CD8-positive, alpha-beta memory T cell (primary cell): ENCODE data around the gene SKOR2. TPM values are rescaled to one million over a fixed set of nuclear protein-coding genes. Genes with fewer than 3 reads are reported as not detected.

Experiments used
- CTCF ChIA-PET: fragments of 350-600 bp; sonication (Branson Sonifier 250); formaldehyde crosslinking; loops from one replicate; lab custom pipeline; 2021; ENCODE audit warnings: antibody characterized with exemption; lab: Charles Lee
- POLR2A ChIA-PET: fragments of 350-600 bp; sonication (Branson Sonifier 250); formaldehyde crosslinking; loops from one replicate; lab custom pipeline; 2021; ENCODE audit warnings: antibody characterized with exemption; lab: Charles Lee
- DNase-seq, 5 donors: peaks; one replicate each; pipeline versions ENCODE4 v3.0.0 to v3.0.0-alpha.2; 2020 to 2022; ENCODE audit warnings: mixed read lengths in 1 of 5
- H3K27ac ChIP-seq: one replicate; pipeline ENCODE4 v1.7.0; 2013; ENCODE audit warnings: low read depth, mild to moderate bottlenecking, low read length, moderate library complexity
- H3K27me3 ChIP-seq: 2 replicates; pipeline ENCODE4 v1.7.0; 2013; ENCODE audit warnings: low read length, mild to moderate bottlenecking; ENCODE audit not compliant: insufficient read depth, poor library complexity, severe bottlenecking
- H3K36me3 ChIP-seq: 2 replicates; pipeline ENCODE4 v1.7.0; 2013; ENCODE audit warnings: mild to moderate bottlenecking, low read length, moderate library complexity; ENCODE audit not compliant: insufficient read depth
- H3K4me1 ChIP-seq: 2 replicates; pipeline ENCODE4 v1.7.0; 2013; ENCODE audit warnings: mild to moderate bottlenecking, low read length, moderate library complexity; ENCODE audit not compliant: insufficient read depth
- H3K4me3 ChIP-seq: 2 replicates; pipeline ENCODE4 v1.7.0; 2013; ENCODE audit warnings: mild to moderate bottlenecking, low read length
- H3K9me3 ChIP-seq: 2 replicates; pipeline ENCODE4 v1.7.0; 2013; ENCODE audit warnings: mild to moderate bottlenecking, low read length
- H3K27ac Mint-ChIP-seq, 8 donors: one replicate each; pipeline ENCODE4 v1.8.0; 2020 to 2021; ENCODE audit warnings: mixed read lengths in 8 of 8, mild to moderate bottlenecking in 6 of 8, inconsistent platforms in 3 of 8, moderate library complexity in 3 of 8
- H3K27me3 Mint-ChIP-seq, 2 donors: one replicate each; pipeline ENCODE4 v1.8.0; 2020 to 2021; ENCODE audit warnings: mixed read lengths in 2 of 2, mild to moderate bottlenecking in 1 of 2, moderate library complexity in 1 of 2
- H3K36me3 Mint-ChIP-seq, 3 donors: one replicate each; pipeline ENCODE4 v1.8.0; 2020 to 2021; ENCODE audit warnings: mixed read lengths in 3 of 3, inconsistent platforms in 1 of 3, mild to moderate bottlenecking in 1 of 3
- H3K4me1 Mint-ChIP-seq, 3 donors: one replicate each; pipeline ENCODE4 v1.8.0; 2020 to 2021; ENCODE audit warnings: mixed read lengths in 3 of 3, inconsistent platforms in 1 of 3, mild to moderate bottlenecking in 1 of 3
- H3K4me3 Mint-ChIP-seq, 7 donors: one replicate each; pipeline ENCODE4 v1.8.0; 2020 to 2021; ENCODE audit warnings: mixed read lengths in 7 of 7, mild to moderate bottlenecking in 6 of 7, moderate library complexity in 4 of 7, inconsistent platforms in 2 of 7
- H3K9me3 Mint-ChIP-seq, 5 donors: one replicate each; pipeline ENCODE4 v1.8.0; 2020 to 2022; ENCODE audit warnings: mixed read lengths in 5 of 5, mild to moderate bottlenecking in 3 of 5, moderate library complexity in 2 of 5, inconsistent platforms in 1 of 5
- polyA plus RNA-seq: library from polyadenylated mRNA; unstranded; fragments of 300-500 nt; fragmentation: Illumina TruSeq; gene quantifications from one replicate; pipeline ENCODE4 v1.2.3, GENCODE V29; 2021
- total RNA-seq, 2 experiments: library from RNA; stranded (reverse); gene quantifications; one replicate each; pipeline ENCODE4 v1.2.3, GENCODE V29; 2021

The SKOR2 gene
- total and polyA plus RNA-seq, 3 experiments from 2014 or later, result not detected

DNA sequence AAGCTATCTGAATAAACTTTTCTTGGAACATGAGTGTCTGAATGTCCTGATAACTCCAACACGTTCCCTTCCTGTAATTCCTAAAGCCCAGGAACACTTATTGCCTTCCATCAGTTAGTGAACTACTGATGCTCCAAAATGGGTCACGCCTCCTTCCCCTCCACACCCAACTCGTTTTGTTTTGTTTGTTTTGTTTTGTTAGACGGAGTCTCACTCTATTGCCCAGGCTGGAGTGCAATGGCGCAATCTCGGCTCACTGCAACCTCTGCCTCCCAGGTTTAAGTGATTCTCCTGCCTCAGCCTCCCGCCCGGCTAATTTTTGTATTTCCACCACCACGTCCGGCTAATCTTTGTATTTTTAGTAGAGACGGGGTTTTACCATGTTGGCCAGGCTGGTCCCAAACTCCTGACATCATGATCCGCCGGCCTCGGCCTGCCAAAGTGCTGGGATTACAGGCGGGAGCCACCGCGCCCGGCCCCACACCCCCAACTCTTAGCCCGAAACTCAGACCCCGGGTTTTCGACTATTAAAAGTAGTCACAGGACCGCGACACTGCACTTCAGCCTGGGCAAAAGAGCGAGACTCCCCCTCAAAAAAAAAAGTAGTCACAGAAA lies 76.1 kb downstream of the SKOR2 start:
- Mint-ChIP-seq H3K27ac (peak overlapping the region in 3 of 8 donors; percentile 80 to 95 (median 88)), H3K4me3 (no peak overlapping the region), H3K27me3 (peaks cover 7% of the 10 kb centered on the region in 2 donors), H3K9me3 (no peaks in the 10 kb centered on the region), H3K36me3 (peaks cover 0 to 9% (median 0%) of the 10 kb centered on the region in 3 donors), H3K4me1 (peaks cover 0 to 11% (median 2%) of the 10 kb centered on the region in 3 donors)
- Histone ChIP-seq H3K4me1 (peaks cover 25% of the 10 kb centered on the region), H3K9me3 (no peaks in the 10 kb centered on the region), H3K27ac (peak overlapping the region; percentile 62), H3K4me3 (peak overlapping the region; percentile 79), H3K36me3 (no peaks in the 10 kb centered on the region), H3K27me3 (no peaks in the 10 kb centered on the region)
- CTCF ChIA-PET, result no interaction called here
- POLR2A ChIA-PET, result interaction anchor here (0.8 kb wide), 1 partner anchor 25 kb away, joined by 3 read pairs; the partner anchor contains the start of gene HDHD2
- no peak for DNase-seq

DNA sequence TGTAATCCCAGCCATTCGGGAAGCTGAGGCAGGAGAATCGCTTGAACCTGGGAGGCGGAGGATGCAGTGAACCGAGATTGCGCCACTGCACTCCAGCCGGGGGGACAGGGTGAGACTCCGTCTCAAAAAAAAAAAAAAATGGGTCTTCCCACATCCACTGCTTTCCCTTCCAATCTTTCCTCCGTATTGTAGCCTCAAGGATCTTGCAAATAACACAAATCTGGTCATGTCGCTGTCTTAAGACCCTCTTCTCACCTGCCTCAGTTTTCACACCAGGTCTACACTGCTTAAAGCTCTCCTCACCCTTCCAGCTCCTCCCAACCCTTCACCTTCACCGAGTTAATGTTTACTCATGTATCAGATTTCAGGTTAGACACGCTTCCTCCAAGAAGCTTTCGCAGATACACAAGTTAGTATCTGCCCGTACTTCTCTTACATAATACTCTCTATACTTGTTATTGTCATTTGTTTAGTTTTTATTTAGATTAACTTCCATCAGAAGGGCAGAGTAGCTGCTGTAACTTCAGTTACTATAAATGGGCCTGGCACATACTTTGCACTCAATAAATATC lies 76.8 kb downstream of the SKOR2 start:
- DNase-seq, result no peak
- H3K4me3 ChIP-seq, result peak overlapping the region; percentile 79
- ChIA-PET POLR2A (interaction anchor here (0.8 kb wide), 1 partner anchor 24 kb away, joined by 3 read pairs; the partner anchor contains the start of gene HDHD2), CTCF (no interaction called here)
- H3K36me3 Mint-ChIP-seq, result peaks cover 0 to 9% (median 0%) of the 10 kb centered on the region in 3 donors
- H3K4me1 Mint-ChIP-seq, result peaks cover 0 to 18% (median 7%) of the 10 kb centered on the region in 3 donors
- no peaks in the 10 kb centered on the region for H3K27me3 ChIP-seq
- no peak overlapping the region for H3K27ac ChIP-seq
- peaks cover 25% of the 10 kb centered on the region for H3K4me1 ChIP-seq
- no peaks in the 10 kb centered on the region for H3K36me3 ChIP-seq
- H3K9me3 Mint-ChIP-seq, result no peaks in the 10 kb centered on the region
- H3K9me3 ChIP-seq, result no peaks in the 10 kb centered on the region
- H3K27ac Mint-ChIP-seq, result no peak overlapping the region
- H3K4me3 Mint-ChIP-seq, result no peak overlapping the region
- H3K27me3 Mint-ChIP-seq, result peaks cover 2 to 7% of the 10 kb centered on the region in 2 donors

DNA sequence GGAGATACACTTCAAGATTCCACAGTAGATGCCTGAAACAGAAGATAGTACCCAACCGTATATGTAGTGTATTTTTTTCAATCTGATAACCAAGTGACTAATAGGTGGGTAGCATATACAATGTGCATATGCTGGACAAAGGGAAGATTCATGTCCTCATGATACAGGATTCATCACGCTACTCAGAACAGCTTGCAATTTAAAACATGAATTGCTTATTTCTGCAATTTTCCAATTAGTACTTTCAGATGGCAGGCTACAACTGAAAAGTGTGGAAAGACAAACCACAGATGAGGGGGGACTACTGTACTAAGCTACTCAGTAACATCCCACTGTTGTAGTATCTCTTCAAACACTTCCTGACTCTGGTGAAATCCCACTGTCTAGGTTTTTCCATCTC lies 79.0 kb downstream of the SKOR2 start:
- Mint-ChIP-seq H3K36me3 (peaks cover 0 to 9% (median 0%) of the 10 kb centered on the region in 3 donors), H3K27ac (no peak overlapping the region), H3K9me3 (no peaks in the 10 kb centered on the region), H3K27me3 (no peaks in the 10 kb centered on the region), H3K4me3 (no peak overlapping the region), H3K4me1 (peaks cover 12 to 31% (median 17%) of the 10 kb centered on the region in 3 donors)
- Histone ChIP-seq H3K36me3 (no peaks in the 10 kb centered on the region), H3K27me3 (no peaks in the 10 kb centered on the region), H3K4me1 (peaks cover 25% of the 10 kb centered on the region), H3K4me3 (no peak overlapping the region), H3K9me3 (no peaks in the 10 kb centered on the region), H3K27ac (no peak overlapping the region)
- CTCF ChIA-PET, result interaction anchor here (0.9 kb wide), 1 partner anchor 22 kb away, joined by 3 read pairs; the partner anchor contains the start of gene HDHD2
- POLR2A ChIA-PET, result no interaction called here
- no peak for DNase-seq

DNA sequence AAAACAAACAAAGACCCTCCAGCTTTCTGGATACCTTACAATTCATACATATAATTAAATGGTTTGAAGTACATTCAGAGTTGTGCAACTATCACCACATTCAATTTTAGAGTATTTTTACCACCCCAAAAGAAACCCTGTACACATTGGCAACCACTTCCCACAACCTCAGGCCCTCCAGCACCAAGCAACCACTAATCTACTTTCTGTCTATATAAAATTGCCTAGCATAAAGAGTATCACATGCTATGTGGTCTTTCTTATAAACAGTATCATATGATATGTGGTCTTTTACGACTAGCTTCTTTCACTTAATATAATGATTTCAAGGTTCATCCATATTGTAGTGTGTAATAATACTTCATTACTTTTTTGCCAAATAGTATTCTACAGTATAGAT lies 82.5 kb downstream of the SKOR2 start:
- Histone ChIP-seq H3K4me3 (no peak overlapping the region), H3K4me1 (peaks cover 10% of the 10 kb centered on the region), H3K27ac (no peak overlapping the region), H3K27me3 (no peaks in the 10 kb centered on the region), H3K9me3 (no peaks in the 10 kb centered on the region), H3K36me3 (no peaks in the 10 kb centered on the region)
- no peaks in the 10 kb centered on the region for H3K27me3 Mint-ChIP-seq
- peaks cover 0 to 12% (median 5%) of the 10 kb centered on the region in 3 donors for H3K36me3 Mint-ChIP-seq
- H3K27ac Mint-ChIP-seq, result peak overlapping the region in 2 of 8 donors; percentile 56 to 75
- H3K4me1 Mint-ChIP-seq, result peaks cover 31 to 49% (median 35%) of the 10 kb centered on the region in 3 donors
- ChIA-PET POLR2A (no interaction called here), CTCF (no interaction called here)
- no peaks in the 10 kb centered on the region for H3K9me3 Mint-ChIP-seq
- no peak for DNase-seq
- peak overlapping the region in 2 of 7 donors; percentile 32 to 38 for H3K4me3 Mint-ChIP-seq

DNA sequence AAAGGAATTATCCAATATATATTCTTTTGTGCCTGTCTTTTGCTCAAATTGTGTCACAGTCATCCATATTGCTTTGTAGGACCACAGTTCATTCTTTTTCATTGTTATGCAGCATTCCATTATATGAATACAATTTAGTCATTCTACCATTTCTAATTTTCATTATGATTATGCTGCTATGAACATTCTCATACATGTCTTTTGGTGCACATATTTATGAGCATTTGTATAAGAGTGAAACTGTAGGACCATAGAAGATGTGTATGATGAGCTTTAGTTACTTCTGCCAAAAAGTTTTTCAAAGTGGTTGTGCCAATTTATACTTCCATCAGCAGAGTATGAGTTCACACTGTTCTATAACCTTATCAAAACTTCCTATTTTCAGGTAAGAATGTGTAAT lies 83.0 kb downstream of the SKOR2 start:
- no peak for DNase-seq

DNA sequence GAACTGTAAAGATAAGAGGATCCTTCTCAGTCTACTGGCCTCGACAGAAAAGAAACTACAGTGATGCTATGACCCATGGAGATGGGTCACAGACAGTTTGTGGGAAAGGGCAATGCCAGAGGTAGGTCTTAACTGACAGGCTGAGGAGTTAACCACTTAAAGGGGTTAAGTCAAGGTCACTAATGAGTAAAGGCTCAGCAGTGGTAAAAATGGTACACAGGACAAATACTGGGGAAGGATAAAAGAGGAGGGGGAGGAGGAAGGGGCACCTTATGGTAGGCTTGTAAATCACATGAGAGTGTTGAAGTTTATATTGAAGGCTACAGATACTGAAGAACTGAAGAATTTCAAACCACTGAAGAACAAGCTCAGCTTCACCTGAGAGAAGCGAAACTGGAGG lies 85.2 kb downstream of the SKOR2 start:
- no peaks in the 10 kb centered on the region for H3K27me3 Mint-ChIP-seq
- Histone ChIP-seq H3K36me3 (no peaks in the 10 kb centered on the region), H3K27me3 (no peaks in the 10 kb centered on the region), H3K27ac (no peak overlapping the region), H3K9me3 (no peaks in the 10 kb centered on the region), H3K4me3 (no peak overlapping the region), H3K4me1 (no peaks in the 10 kb centered on the region)
- no peaks in the 10 kb centered on the region for H3K9me3 Mint-ChIP-seq
- peaks cover 44 to 63% (median 53%) of the 10 kb centered on the region in 3 donors for H3K4me1 Mint-ChIP-seq
- no peak overlapping the region for H3K4me3 Mint-ChIP-seq
- DNase-seq, result no peak
- CTCF ChIA-PET, result no interaction called here
- peaks cover 0 to 12% (median 5%) of the 10 kb centered on the region in 3 donors for H3K36me3 Mint-ChIP-seq
- peak overlapping the region in 3 of 8 donors; percentile 1 to 56 (median 32) for H3K27ac Mint-ChIP-seq
- POLR2A ChIA-PET, result interaction anchor here (0.8 kb wide), 1 partner anchor 54 kb away, joined by 4 read pairs; no protein-coding TSS in a partner anchor

More for the DNA sequence above, 83.0 kb downstream of the SKOR2 start:
- peak overlapping the region in 2 of 8 donors; percentile 56 to 75 for H3K27ac Mint-ChIP-seq
- Histone ChIP-seq H3K9me3 (no peaks in the 10 kb centered on the region), H3K4me3 (no peak overlapping the region), H3K27me3 (no peaks in the 10 kb centered on the region), H3K27ac (no peak overlapping the region), H3K4me1 (peaks cover 6% of the 10 kb centered on the region), H3K36me3 (no peaks in the 10 kb centered on the region)
- ChIA-PET CTCF (no interaction called here), POLR2A (interaction anchor here (0.6 kb wide), 1 partner anchor 21 kb away, joined by 4 read pairs; no protein-coding TSS in a partner anchor)
- no peaks in the 10 kb centered on the region for H3K9me3 Mint-ChIP-seq
- peak overlapping the region in 1 of 7 donors; percentile 38 for H3K4me3 Mint-ChIP-seq
- no peaks in the 10 kb centered on the region for H3K27me3 Mint-ChIP-seq
- peaks cover 33 to 53% (median 39%) of the 10 kb centered on the region in 3 donors for H3K4me1 Mint-ChIP-seq
- peaks cover 0 to 12% (median 5%) of the 10 kb centered on the region in 3 donors for H3K36me3 Mint-ChIP-seq

DNA sequence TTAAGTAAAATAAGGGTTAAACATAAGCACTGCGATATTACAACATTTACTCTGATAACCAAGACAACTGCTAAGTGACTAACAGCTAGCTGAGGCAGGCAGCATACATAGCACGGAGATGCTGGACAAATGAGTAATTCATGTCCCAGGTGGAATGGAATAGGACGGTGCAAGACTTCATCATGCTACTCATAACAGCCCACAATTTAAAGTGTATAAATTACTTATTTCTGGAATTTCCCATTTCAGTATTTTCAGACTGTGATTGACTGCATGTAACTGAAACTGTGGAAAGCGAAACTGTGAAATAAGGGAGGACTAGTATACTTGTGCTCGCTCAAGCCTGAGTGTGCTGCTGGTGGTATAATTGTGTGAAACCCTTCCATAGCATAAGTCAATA lies 88.2 kb downstream of the SKOR2 start:
- ChIA-PET POLR2A (no interaction called here), CTCF (no interaction called here)
- H3K27me3 ChIP-seq, result no peaks in the 10 kb centered on the region
- no peak overlapping the region for H3K27ac Mint-ChIP-seq
- no peak for DNase-seq
- no peaks in the 10 kb centered on the region for H3K36me3 ChIP-seq
- H3K4me1 ChIP-seq, result no peaks in the 10 kb centered on the region
- no peak overlapping the region for H3K4me3 ChIP-seq
- H3K9me3 Mint-ChIP-seq, result no peaks in the 10 kb centered on the region
- H3K4me3 Mint-ChIP-seq, result peak overlapping the region in 4 of 7 donors; percentile 29 to 66 (median 46)
- no peak overlapping the region for H3K27ac ChIP-seq
- H3K9me3 ChIP-seq, result no peaks in the 10 kb centered on the region
- peaks cover 0 to 14% (median 5%) of the 10 kb centered on the region in 3 donors for H3K36me3 Mint-ChIP-seq
- peaks cover 33 to 53% (median 42%) of the 10 kb centered on the region in 3 donors for H3K4me1 Mint-ChIP-seq
- no peaks in the 10 kb centered on the region for H3K27me3 Mint-ChIP-seq

DNA sequence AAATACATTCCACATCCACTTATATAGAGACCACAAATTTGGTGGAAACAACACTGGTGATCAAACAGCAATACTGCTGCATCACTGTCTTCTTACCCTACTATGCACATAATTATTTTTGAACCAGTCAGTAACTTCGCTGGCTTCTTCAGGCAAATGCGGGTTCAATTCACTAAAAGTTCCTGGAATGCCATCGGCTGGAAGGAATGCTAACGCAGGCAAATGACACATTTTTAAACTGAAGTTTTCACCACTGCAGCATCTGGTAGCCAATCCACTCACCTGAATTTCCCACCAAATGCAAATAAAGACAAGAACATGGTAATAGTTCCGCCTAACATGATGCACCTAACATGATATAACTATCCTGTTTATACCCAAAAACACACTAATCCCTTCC lies 91.2 kb downstream of the SKOR2 start:
- POLR2A ChIA-PET, result no interaction called here
- Mint-ChIP-seq H3K27me3 (no peaks in the 10 kb centered on the region), H3K9me3 (no peaks in the 10 kb centered on the region), H3K27ac (no peak overlapping the region), H3K4me3 (no peak overlapping the region), H3K4me1 (peaks cover 25 to 40% (median 28%) of the 10 kb centered on the region in 3 donors), H3K36me3 (peaks cover 0 to 23% (median 4%) of the 10 kb centered on the region in 3 donors)
- Histone ChIP-seq H3K27me3 (no peaks in the 10 kb centered on the region), H3K36me3 (no peaks in the 10 kb centered on the region), H3K4me1 (no peaks in the 10 kb centered on the region), H3K4me3 (no peak overlapping the region), H3K9me3 (no peaks in the 10 kb centered on the region), H3K27ac (no peak overlapping the region)
- no peak for DNase-seq
- CTCF ChIA-PET, result no interaction called here
